OCI-LY1 (cell line): ENCODE results near the gene TPSB2.

ENCODE experiments used
- H2AFZ ChIP-seq: fragments of 200-600 bp; sonication (generic), shearing (Covaris generic); 2 replicates; pipeline ENCODE4 v1.6.0; 2014; ENCODE audit warnings: antibody characterized with exemption, mild to moderate bottlenecking, low read length
- H3F3A ChIP-seq: fragments of 200-600 bp; sonication (generic), shearing (Covaris generic); 2 replicates; pipeline ENCODE4 v1.6.0; 2014; ENCODE audit warnings: mild to moderate bottlenecking, antibody characterized with exemption, low read length, moderate library complexity; ENCODE audit not compliant: insufficient read depth
- H3K27ac ChIP-seq: fragments of 200-600 bp; sonication (generic); 2 replicates; pipeline ENCODE4 v1.5.1; 2014; ENCODE audit warnings: low read length, mixed run types, mild to moderate bottlenecking, low read depth; ENCODE audit not compliant: poor library complexity, severe bottlenecking
- H3K27me3 ChIP-seq: fragments of 200-600 bp; sonication (generic); 2 replicates; pipeline ENCODE4 v1.6.0; 2014; ENCODE audit warnings: antibody characterized with exemption, mild to moderate bottlenecking, low read length, moderate library complexity; ENCODE audit not compliant: insufficient read depth
- H3K36me3 ChIP-seq: fragments of 200-600 bp; sonication (generic); 2 replicates; pipeline ENCODE4 v1.6.1; 2014; ENCODE audit warnings: mild to moderate bottlenecking, antibody characterized with exemption, low read length, moderate library complexity, mixed read lengths; ENCODE audit not compliant: insufficient read depth
- H3K4me1 ChIP-seq: fragments of 200-600 bp; sonication (generic); 2 replicates; pipeline ENCODE4 v1.5.1; 2014; ENCODE audit warnings: mild to moderate bottlenecking, low read length, moderate library complexity; ENCODE audit not compliant: insufficient read depth, severe bottlenecking
- H3K4me2 ChIP-seq: fragments of 200-600 bp; sonication (generic), shearing (Covaris generic); 2 replicates; pipeline ENCODE4 v1.6.1; 2014; ENCODE audit warnings: low read length
- H3K4me3 ChIP-seq: fragments of 200-600 bp; sonication (generic); 2 replicates; pipeline ENCODE4 v1.5.1; 2014; ENCODE audit warnings: low read length, low read depth, mild to moderate bottlenecking, mixed read lengths; ENCODE audit not compliant: poor library complexity, severe bottlenecking
- H3K79me2 ChIP-seq: fragments of 200-600 bp; shearing (Covaris generic); 2 replicates; pipeline ENCODE4 v1.6.1; 2016; ENCODE audit warnings: mixed run types, low read length, mixed read lengths; ENCODE audit not compliant: insufficient read depth
- H3K9ac ChIP-seq: fragments of 200-600 bp; sonication (generic), shearing (Covaris generic); 2 replicates; pipeline ENCODE4 v1.6.1; 2014; ENCODE audit warnings: mild to moderate bottlenecking, low read length, mixed read lengths
- H3K9me2 ChIP-seq: fragments of 200-600 bp; sonication (generic), shearing (Covaris generic); 2 replicates; pipeline ENCODE4 v1.6.1; 2014; ENCODE audit warnings: low read depth, mild to moderate bottlenecking, low read length, mixed read lengths
- H3K9me3 ChIP-seq: fragments of 200-600 bp; shearing (Covaris generic); 2 replicates; pipeline ENCODE4 v1.6.1; 2014; ENCODE audit warnings: low read length, mixed read lengths
- H4K20me1 ChIP-seq: fragments of 200-600 bp; sonication (generic), shearing (Covaris generic); 2 replicates; pipeline ENCODE4 v1.6.0; 2016; ENCODE audit warnings: mild to moderate bottlenecking, low read length; ENCODE audit not compliant: insufficient read depth
- CTCF ChIP-seq: fragments of 200-600 bp; sonication (generic), shearing (Covaris generic); IDR thresholded peaks from 2 replicates; pipeline ENCODE4 v1.5.1; 2017; ENCODE audit warnings: mild to moderate bottlenecking, antibody characterized with exemption, low read length, moderate library complexity, mixed read lengths
- EZH2 ChIP-seq: fragments of 200-600 bp; sonication (generic), shearing (Covaris generic); IDR thresholded peaks from 2 replicates; pipeline ENCODE4 v1.8.0; 2017; ENCODE audit warnings: borderline replicate concordance, mixed run types, mild to moderate bottlenecking, antibody characterized with exemption, low read length, moderate library complexity, mixed read lengths

TPSB2 gene

GRCh38 chr16:1202274-1202673 is 27.7 kb downstream of the TPSB2 start:
- Histone ChIP-seq H3K36me3 (no peaks in the 10 kb centered on the region), H3K4me3 (no peak overlapping the region), H3K4me1 (no peaks in the 10 kb centered on the region), H3K27me3 (peaks cover 4% of the 10 kb centered on the region; the same call in 1 of the 2 replicates), H3K79me2 (no peaks in the 10 kb centered on the region), H3K9me2 (no peaks in the 10 kb centered on the region), H3F3A (no peaks in the 10 kb centered on the region), H3K4me2 (no peak overlapping the region), H4K20me1 (no peaks in the 10 kb centered on the region), H3K9me3 (no peaks in the 10 kb centered on the region), H2AFZ (no peak overlapping the region), H3K9ac (no peak overlapping the region), H3K27ac (no peak overlapping the region)
- TF ChIP-seq EZH2 (no peak), CTCF (no peak)

- Histone ChIP-seq H2AFZ (no peak overlapping the region), H3K9ac (no peak overlapping the region), H4K20me1 (no peaks in the 10 kb centered on the region), H3K27me3 (peaks cover 4% of the 10 kb centered on the region; the same call in 1 of the 2 replicates), H3K79me2 (no peaks in the 10 kb centered on the region), H3K27ac (no peak overlapping the region), H3K9me2 (no peaks in the 10 kb centered on the region), H3K9me3 (no peaks in the 10 kb centered on the region), H3K4me1 (no peaks in the 10 kb centered on the region), H3F3A (no peaks in the 10 kb centered on the region), H3K4me2 (no peak overlapping the region), H3K36me3 (no peaks in the 10 kb centered on the region), H3K4me3 (no peak overlapping the region)
- no peak for TF ChIP-seq CTCF
- no peak for TF ChIP-seq EZH2
Observed at GRCh38 chr16:1201444-1201843, 28.5 kb downstream of the TPSB2 start.

GRCh38 chr16:1200014-1200627 is 29.9 kb downstream of the TPSB2 start:
- no peaks in the 10 kb centered on the region for H3K27me3 ChIP-seq
- no peak overlapping the region for H3K9ac ChIP-seq
- TF ChIP-seq EZH2 = no peak
- TF ChIP-seq CTCF = no peak
- no peaks in the 10 kb centered on the region for H3K36me3 ChIP-seq
- no peak overlapping the region for H3K4me3 ChIP-seq
- no peaks in the 10 kb centered on the region for H3K79me2 ChIP-seq
- no peaks in the 10 kb centered on the region for H3K9me3 ChIP-seq
- H3K4me2 ChIP-seq = no peak overlapping the region
- no peaks in the 10 kb centered on the region for H4K20me1 ChIP-seq
- no peaks in the 10 kb centered on the region for H3F3A ChIP-seq
- no peak overlapping the region for H2AFZ ChIP-seq
- H3K27ac ChIP-seq = no peak overlapping the region
- no peaks in the 10 kb centered on the region for H3K4me1 ChIP-seq
- H3K9me2 ChIP-seq = no peaks in the 10 kb centered on the region
